Thoracic aorta (tissue), 2 donors: ENCODE results near the gene VPS37B. TPM values are rescaled to one million over a fixed set of nuclear protein-coding genes. Genes with fewer than 3 reads are reported as not detected.

Experiments
- ATAC-seq: fragments of 150-250 bp; one replicate; pipeline ENCODE4 v1.8.0; 2017; ENCODE audit warnings: low read depth; ENCODE audit not compliant: insufficient number of reproducible peaks, low FRiP score
- DNase-seq: peaks from one replicate; pipeline ENCODE4 v3.0.0-alpha.2; 2020; ENCODE audit warnings: low spot score
- H3K27ac ChIP-seq, 2 donors: fragments of 200-600 bp; sonication (generic); 1 replicate in 1 of 2; 2 replicates in 1 of 2; pipeline ENCODE4 v1.5.1; 2016; ENCODE audit warnings: mild to moderate bottlenecking in 2 of 2, moderate library complexity in 2 of 2
- H3K27me3 ChIP-seq: fragments of 200-600 bp; sonication (generic); replicated peaks from 2 replicates; pipeline ENCODE4 v1.6.0; 2016; ENCODE audit warnings: mild to moderate bottlenecking; ENCODE audit not compliant: insufficient read depth
- H3K36me3 ChIP-seq: fragments of 200-600 bp; sonication (generic); one replicate; pipeline ENCODE4 v1.5.1; 2016
- H3K4me1 ChIP-seq, 2 donors: fragments of 200-600 bp; sonication (generic); 1 replicate in 1 of 2; 2 replicates in 1 of 2; pipeline versions ENCODE4 v1.5.1 to v1.6.0; 2016; ENCODE audit warnings: low read depth in 2 of 2, mild to moderate bottlenecking in 1 of 2; ENCODE audit not compliant: control insufficient read depth in 1 of 2
- H3K4me3 ChIP-seq: fragments of 200-600 bp; sonication (generic); 2 replicates; pipeline ENCODE4 v1.5.1; 2016; ENCODE audit warnings: mild to moderate bottlenecking
- H3K9me3 ChIP-seq: fragments of 200-600 bp; sonication (generic); 2 replicates; pipeline ENCODE4 v1.5.1; 2016
- total RNA-seq, 2 donors: library from RNA; depleted of rRNA; stranded (reverse); fragments of >200 nt; gene quantifications; one replicate each; pipeline versions ENCODE4 v1.1.0 to v1.2.3, GENCODE V29; 2016
- TF ChIP-seq, protein P1 (sequence below): fragments of 200-600 bp; sonication (generic); IDR thresholded peaks from one replicate; pipeline ENCODE4 v1.5.1; 2019; ENCODE audit warnings: antibody characterized with exemption

Gene VPS37B
- total RNA-seq, 2 donors from 2014 or later, result 30.9 to 50.1 TPM

- H3K27me3 ChIP-seq, result no peaks in the 10 kb centered on the region
- TF ChIP-seq, protein P1, sequence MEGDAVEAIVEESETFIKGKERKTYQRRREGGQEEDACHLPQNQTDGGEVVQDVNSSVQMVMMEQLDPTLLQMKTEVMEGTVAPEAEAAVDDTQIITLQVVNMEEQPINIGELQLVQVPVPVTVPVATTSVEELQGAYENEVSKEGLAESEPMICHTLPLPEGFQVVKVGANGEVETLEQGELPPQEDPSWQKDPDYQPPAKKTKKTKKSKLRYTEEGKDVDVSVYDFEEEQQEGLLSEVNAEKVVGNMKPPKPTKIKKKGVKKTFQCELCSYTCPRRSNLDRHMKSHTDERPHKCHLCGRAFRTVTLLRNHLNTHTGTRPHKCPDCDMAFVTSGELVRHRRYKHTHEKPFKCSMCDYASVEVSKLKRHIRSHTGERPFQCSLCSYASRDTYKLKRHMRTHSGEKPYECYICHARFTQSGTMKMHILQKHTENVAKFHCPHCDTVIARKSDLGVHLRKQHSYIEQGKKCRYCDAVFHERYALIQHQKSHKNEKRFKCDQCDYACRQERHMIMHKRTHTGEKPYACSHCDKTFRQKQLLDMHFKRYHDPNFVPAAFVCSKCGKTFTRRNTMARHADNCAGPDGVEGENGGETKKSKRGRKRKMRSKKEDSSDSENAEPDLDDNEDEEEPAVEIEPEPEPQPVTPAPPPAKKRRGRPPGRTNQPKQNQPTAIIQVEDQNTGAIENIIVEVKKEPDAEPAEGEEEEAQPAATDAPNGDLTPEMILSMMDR, result no peak
- peak overlapping the region; percentile 88 for H3K4me3 ChIP-seq
- peak overlapping the region; percentile 65 to 75 for H3K27ac ChIP-seq
- H3K4me1 ChIP-seq, result peaks cover 0 to 24% of the 10 kb centered on the region in 2 donors
- no peaks in the 10 kb centered on the region for H3K36me3 ChIP-seq
- DNase-seq (no peak), ATAC-seq (no peak)
- no peaks in the 10 kb centered on the region for H3K9me3 ChIP-seq
Observed at GRCh38 chr12:122835750-122836026, 60.2 kb downstream of the VPS37B start.

GRCh38 chr12:122834921-122835749 lies 60.8 kb downstream of the VPS37B start, which contains the start of gene HIP1R:
TSS of gene HIP1R (plus strand) at chr12:122835457. CDS start at chr12:122835551, 94 bp downstream.
- peak within 1 kb of the TSS; percentile 65 to 75 for H3K27ac ChIP-seq
- peaks cover 0 to 24% of the 10 kb centered on the region in 2 donors for H3K4me1 ChIP-seq
- no peaks in the 10 kb centered on the region for H3K9me3 ChIP-seq
- no peak for ATAC-seq
- TF ChIP-seq, protein P1, result no peak
- H3K4me3 ChIP-seq, result peak within 1 kb of the TSS; percentile 88
- H3K36me3 ChIP-seq, result no peaks in the 10 kb centered on the region
- H3K27me3 ChIP-seq, result no peaks in the 10 kb centered on the region
- no peak for DNase-seq

- peaks cover 0 to 24% of the 10 kb centered on the region in 2 donors for H3K4me1 ChIP-seq
- no peak for DNase-seq
- no peak for ATAC-seq
Observed at GRCh38 chr12:122834104-122834920, 61.6 kb downstream of the VPS37B start.

DNA sequence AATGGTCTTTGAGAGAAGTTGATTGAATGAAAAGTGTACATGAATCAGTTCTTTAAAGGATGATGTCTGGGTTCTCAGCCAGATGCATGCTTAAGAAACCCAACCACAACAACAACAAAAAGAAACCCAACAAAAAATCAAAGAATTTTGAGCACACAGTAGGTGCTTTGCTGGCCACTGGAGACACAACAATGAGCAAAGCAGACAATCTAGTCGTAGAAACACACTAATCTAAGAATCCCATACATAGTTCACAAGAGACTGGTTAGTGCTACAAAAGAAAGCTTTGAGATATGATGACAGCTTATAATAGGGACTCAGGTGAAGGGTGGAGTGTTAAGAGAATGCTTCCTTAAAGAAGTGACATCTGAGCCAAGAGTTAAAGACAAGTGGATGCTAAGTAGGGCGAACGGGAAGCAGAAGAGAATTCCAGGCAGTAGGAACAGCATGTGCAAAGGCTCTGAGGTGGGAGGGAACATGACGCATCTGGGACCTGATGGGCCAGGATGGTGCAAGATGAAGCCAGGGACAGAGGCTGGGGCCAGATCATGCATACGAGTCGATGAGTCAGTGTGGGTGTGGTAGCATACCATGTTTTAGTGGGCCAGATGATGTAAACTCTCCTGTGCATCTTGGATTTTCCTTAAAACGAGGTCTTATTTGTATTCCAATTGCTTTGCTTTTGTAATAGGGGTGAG lies 65.3 kb downstream of the VPS37B start:
- Histone ChIP-seq H3K27ac (no peak overlapping the region), H3K27me3 (no peaks in the 10 kb centered on the region), H3K4me1 (peaks cover 5 to 12% of the 10 kb centered on the region in 2 donors), H3K36me3 (no peaks in the 10 kb centered on the region), H3K9me3 (no peaks in the 10 kb centered on the region), H3K4me3 (no peak overlapping the region)
- no peak for ATAC-seq
- TF ChIP-seq, protein P1, result no peak
- no peak for DNase-seq

More at GRCh38 chr12:122834104-122834920, 61.6 kb downstream of the VPS37B start:
- TF ChIP-seq, protein P1, result no peak
- no peaks in the 10 kb centered on the region for H3K9me3 ChIP-seq
- no peaks in the 10 kb centered on the region for H3K27me3 ChIP-seq
- H3K36me3 ChIP-seq, result no peaks in the 10 kb centered on the region
- H3K27ac ChIP-seq, result peak overlapping the region; percentile 64 to 74
- peak overlapping the region; percentile 88 for H3K4me3 ChIP-seq
